RWPE2 (cell line): ENCODE measurements around the gene MAG.

Experiments used
- ATAC-seq: fragments of 200-7000 bp; cut with Tn5 transposase; 3 replicates; pipeline ENCODE4 v1.9.1; 2021; ENCODE audit warnings: low read depth
- DNase-seq: peaks from one replicate; pipeline ENCODE4 v3.0.0-alpha.2; 2020; ENCODE audit warnings: low spot score
- H3K27ac ChIP-seq: fragments of 450-650 bp; 2 replicates; pipeline ENCODE4 v1.5.1; 2017; ENCODE audit warnings: mild to moderate bottlenecking; ENCODE audit not compliant: poor library complexity, severe bottlenecking
- H3K27me3 ChIP-seq: fragments of 250-450 bp; sonication (Bioruptor Pico); 2 replicates; pipeline ENCODE4 v1.5.1; 2021; ENCODE audit warnings: mild to moderate bottlenecking, moderate library complexity; ENCODE audit not compliant: insufficient read depth, poor library complexity, severe bottlenecking
- H3K36me3 ChIP-seq: fragments of 250-450 bp; sonication (Bioruptor Pico); 2 replicates; pipeline ENCODE4 v1.5.1; 2020; ENCODE audit warnings: low read depth, mild to moderate bottlenecking, moderate library complexity
- H3K4me1 ChIP-seq: fragments of 250-450 bp; sonication (Bioruptor Pico); 2 replicates; pipeline ENCODE4 v1.5.1; 2021; ENCODE audit warnings: mild to moderate bottlenecking, moderate library complexity; ENCODE audit not compliant: insufficient read depth, poor library complexity, severe bottlenecking
- H3K4me3 ChIP-seq: fragments of 250-450 bp; sonication (Bioruptor Pico); 2 replicates; pipeline ENCODE4 v1.5.1; 2021; ENCODE audit warnings: mild to moderate bottlenecking, moderate library complexity; ENCODE audit not compliant: severe bottlenecking
- H3K9me3 ChIP-seq: fragments of 250-450 bp; sonication (Bioruptor Pico); 2 replicates; pipeline ENCODE4 v1.5.1; 2021; ENCODE audit warnings: mild to moderate bottlenecking, moderate library complexity; ENCODE audit not compliant: severe bottlenecking
- TF ChIP-seq, protein P1 (sequence below): fragments of 450-650 bp; IDR thresholded peaks from one replicate; pipeline ENCODE4 v1.5.1; 2017; ENCODE audit warnings: mild to moderate bottlenecking, moderate library complexity; ENCODE audit not compliant: poor library complexity, severe bottlenecking

The MAG gene

DNA sequence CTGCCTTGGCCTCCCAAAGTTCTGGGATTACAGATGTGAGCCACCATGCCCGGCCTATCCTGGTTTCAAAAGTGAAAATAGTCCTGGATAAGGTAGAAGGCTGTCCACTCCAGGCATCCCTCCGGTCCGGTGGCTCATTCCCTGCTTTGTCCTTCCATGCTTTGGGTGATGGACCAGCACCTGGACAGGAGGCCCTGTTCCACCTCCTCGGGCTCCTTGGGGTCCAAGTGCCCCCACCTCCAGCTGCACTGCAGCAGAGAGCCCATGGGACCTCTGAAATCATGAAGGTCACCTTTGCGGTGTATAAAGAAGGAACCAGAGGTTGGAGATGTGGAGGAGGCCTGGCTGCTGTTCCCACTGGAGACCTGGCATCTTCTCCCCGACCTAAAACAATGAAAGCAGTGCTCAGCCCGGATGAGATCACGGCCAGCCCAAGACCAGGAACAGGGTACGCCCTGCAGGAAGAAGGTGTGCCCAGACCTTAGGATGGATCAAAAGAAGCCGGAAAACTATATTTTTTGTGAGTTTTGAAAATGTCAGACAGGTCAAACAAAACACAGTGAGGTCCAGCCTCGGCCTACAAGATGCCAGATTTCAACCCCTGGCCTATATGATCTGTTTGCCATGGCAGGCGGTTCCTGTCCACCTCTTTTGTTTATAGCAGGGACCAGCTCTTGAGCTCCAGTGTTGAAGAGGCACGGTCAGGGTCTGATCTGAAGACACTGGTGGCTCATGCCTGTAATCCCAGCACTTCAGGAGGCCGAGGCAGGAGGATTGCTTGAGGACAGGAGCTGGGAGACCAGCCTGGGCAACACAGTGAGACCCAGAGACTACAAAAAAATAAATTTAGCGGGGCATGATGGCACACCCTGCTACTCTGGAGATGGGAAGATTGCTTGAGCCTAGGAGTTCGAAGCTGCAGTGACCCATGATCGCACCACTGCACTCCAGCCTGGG is 37.3 kb upstream of the MAG start:
- Histone ChIP-seq H3K27ac (no peak overlapping the region), H3K4me3 (no peak overlapping the region), H3K36me3 (peaks cover 64% of the 10 kb centered on the region), H3K4me1 (no peaks in the 10 kb centered on the region), H3K9me3 (no peaks in the 10 kb centered on the region), H3K27me3 (no peaks in the 10 kb centered on the region)
- DNase-seq: no peak
- TF ChIP-seq, protein P1, sequence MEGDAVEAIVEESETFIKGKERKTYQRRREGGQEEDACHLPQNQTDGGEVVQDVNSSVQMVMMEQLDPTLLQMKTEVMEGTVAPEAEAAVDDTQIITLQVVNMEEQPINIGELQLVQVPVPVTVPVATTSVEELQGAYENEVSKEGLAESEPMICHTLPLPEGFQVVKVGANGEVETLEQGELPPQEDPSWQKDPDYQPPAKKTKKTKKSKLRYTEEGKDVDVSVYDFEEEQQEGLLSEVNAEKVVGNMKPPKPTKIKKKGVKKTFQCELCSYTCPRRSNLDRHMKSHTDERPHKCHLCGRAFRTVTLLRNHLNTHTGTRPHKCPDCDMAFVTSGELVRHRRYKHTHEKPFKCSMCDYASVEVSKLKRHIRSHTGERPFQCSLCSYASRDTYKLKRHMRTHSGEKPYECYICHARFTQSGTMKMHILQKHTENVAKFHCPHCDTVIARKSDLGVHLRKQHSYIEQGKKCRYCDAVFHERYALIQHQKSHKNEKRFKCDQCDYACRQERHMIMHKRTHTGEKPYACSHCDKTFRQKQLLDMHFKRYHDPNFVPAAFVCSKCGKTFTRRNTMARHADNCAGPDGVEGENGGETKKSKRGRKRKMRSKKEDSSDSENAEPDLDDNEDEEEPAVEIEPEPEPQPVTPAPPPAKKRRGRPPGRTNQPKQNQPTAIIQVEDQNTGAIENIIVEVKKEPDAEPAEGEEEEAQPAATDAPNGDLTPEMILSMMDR: no peak
- no peak for ATAC-seq

DNA sequence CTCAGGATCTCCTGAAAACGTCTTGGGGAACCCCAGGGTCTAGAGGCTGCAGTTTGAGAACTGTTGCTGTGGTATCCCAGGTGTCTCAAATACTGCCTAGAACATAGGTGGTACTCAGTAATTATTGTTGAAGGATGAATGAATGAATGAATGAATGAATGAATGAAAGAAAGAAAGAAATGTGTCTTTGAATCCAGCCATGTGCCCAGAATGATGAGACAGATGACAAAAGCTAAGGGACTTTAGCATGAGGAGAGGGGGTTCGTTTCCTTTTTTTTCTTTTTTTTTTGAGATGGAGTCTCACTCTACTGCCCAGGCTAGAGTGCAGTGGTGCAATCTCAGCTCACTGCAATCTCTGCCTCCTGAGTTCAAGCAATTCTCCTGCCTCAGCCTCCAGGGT is 35.4 kb upstream of the MAG start:
- H3K9me3 ChIP-seq: no peaks in the 10 kb centered on the region
- no peaks in the 10 kb centered on the region for H3K4me1 ChIP-seq
- H3K4me3 ChIP-seq: no peak overlapping the region
- ATAC-seq: no peak
- peaks cover 71% of the 10 kb centered on the region for H3K36me3 ChIP-seq
- H3K27ac ChIP-seq: no peak overlapping the region
- no peak for DNase-seq
- TF ChIP-seq, protein P1: no peak
- H3K27me3 ChIP-seq: no peaks in the 10 kb centered on the region

DNA sequence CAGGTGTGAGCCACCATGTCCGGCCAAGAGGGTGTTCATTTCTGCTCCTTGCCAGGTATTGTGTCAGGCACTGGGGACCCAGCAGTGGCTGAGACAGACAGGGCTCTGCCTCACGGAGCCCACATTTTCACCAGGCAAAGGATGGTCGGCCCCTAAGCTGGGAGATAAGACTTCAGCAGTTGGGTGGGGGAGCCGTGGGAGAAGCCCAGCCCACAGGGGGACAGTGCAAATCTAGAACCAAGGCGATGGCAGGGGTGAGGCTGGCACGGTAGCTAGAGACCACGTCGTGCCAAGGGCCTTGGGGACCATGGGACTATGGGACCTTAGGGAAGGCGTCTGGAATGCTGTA is 34.9 kb upstream of the MAG start:
- Histone ChIP-seq H3K27ac (no peak overlapping the region), H3K27me3 (no peaks in the 10 kb centered on the region), H3K36me3 (peaks cover 74% of the 10 kb centered on the region), H3K4me3 (no peak overlapping the region), H3K4me1 (no peaks in the 10 kb centered on the region), H3K9me3 (no peaks in the 10 kb centered on the region)
- TF ChIP-seq, protein P1: no peak
- ATAC-seq (no peak), DNase-seq (no peak)

DNA sequence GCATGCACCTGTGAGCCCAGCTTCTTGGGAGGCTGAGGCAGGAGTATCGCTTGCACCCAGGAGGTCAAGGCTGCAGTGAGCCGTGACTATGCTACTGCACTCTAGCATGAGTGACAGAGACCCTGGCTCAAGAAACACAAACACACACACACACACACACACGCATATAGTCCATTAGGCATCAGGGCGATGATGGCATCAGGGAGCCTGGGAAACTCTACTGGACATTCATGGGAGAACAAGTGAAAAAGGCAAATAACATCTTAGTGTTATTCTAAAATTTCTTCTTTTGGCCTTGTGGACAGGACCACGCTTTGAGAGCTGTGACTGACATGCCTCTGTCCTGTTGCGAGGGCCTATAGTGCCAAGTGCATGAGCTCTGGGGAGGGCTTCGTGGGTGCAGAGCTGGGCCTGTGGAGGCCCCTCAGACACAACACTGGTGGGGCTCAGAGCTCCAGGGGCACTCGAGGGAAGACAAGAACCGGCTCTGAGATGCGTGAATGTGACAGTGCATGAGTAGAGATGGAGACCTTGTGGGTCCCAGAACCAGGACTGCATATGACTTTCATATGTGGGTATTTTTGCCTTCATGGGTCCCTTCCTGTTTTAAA is 31.2 kb upstream of the MAG start:
- H3K27me3 ChIP-seq: no peaks in the 10 kb centered on the region
- no peak overlapping the region for H3K27ac ChIP-seq
- no peaks in the 10 kb centered on the region for H3K9me3 ChIP-seq
- H3K4me3 ChIP-seq: no peak overlapping the region
- no peaks in the 10 kb centered on the region for H3K4me1 ChIP-seq
- peaks cover 53% of the 10 kb centered on the region for H3K36me3 ChIP-seq
- DNase-seq (no peak), ATAC-seq (no peak)
- TF ChIP-seq, protein P1: no peak
